Gastrocnemius medialis (tissue), 4 donors: ENCODE measurements around the gene B4GALT6.

ENCODE experiments used
- CTCF ChIP-seq, 5 experiments: fragments of 450-650 bp in 3 of 5; fragments of 200-600 bp in 2 of 5; sonication (generic) in 2 of 5; IDR thresholded peaks in 4 of 5; conservative IDR thresholded peaks in 1 of 5; 1 replicate in 4 of 5; 2 replicates in 1 of 5; pipeline ENCODE4 v1.5.1; 2016 to 2019; ENCODE audit warnings: antibody characterized with exemption in 5 of 5, mild to moderate bottlenecking in 3 of 5, moderate library complexity in 3 of 5
- POLR2A ChIP-seq, 2 donors: fragments of 450-650 bp; IDR thresholded peaks; one replicate each; pipeline ENCODE4 v1.6.1; 2017; ENCODE audit warnings: antibody characterized with exemption in 2 of 2, mild to moderate bottlenecking in 2 of 2, moderate library complexity in 2 of 2

- TF ChIP-seq CTCF (IDR thresholded peaks at IDR 0.05 in 4 of 5, conservative IDR thresholded peaks at IDR 0.05 in 1 of 5) (no peak), POLR2A (IDR thresholded peaks at IDR 0.05) (no peak)
These were observed 39.2 kb upstream of the B4GALT6 start for GRCh38 chr18:31723639-31723989.
